Right hindlimb (tissue), 1 donor: Measurements from ENCODE around the gene ABCG1.
A peak's percentile ranks its signal among the peaks of the same experiment; 100 is the strongest.

Experiments
- DNase-seq: peaks from one replicate; pipeline ENCODE4 v3.0.0-alpha.2; 2018

ABCG1 gene

DNA sequence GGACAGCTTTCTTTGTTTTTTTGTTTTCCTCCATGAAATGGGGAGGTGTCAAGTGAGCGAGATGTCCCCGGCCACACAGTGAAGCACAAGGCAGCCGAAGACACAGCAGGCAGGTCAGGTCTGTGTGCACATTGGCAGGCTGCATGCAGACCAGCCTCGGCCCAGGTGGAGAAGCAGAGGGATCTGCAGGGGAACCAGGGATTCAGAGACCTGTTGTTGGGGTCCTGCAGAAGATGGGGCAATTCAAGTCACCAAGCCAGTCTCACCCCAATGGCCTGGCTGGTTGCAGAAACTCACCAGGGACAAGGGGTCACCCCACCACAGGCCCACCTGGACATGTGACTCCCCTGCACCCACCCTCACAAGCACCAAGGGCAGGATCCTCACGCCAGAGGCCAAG is 4.0 kb upstream of the ABCG1 start:
- DNase-seq = no peak

DNA sequence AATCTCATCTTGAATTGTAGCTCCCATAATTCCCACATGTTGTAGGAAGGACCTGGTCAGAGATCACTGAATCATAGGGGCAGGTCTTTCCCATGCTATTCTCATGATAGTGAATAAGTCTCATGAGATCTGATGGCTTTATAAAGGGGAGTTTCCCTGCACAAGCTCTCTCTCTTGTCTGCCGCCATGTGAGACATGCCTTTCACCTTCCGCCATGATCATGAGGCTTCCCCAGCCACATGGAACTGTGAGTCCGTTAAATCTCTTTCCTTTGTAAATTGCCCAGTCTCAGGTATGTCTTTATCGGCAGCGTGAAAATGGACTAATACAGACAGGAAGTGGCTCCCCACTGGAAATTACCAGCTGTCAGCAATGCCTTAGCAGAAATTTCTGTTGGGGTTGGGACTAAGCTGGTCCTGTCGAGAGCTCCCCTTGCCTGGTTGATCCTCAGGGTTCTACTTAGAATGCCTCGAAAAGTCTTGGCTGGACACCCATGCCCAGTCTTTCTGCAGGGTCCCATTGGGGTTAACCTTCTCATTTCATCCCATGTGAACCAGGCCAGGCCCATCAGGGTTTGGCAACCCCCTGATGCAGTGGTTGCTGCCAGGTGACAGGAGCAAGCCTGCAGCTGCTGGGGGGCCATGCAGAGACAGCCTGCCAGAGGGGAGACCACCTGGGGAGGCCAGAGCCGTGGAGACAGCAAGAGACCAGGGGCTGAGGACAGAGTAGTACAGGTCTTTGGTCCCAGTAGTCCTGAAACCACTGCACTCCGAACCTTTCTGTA is 2.8 kb upstream of the ABCG1 start:
- DNase-seq = no peak

DNA sequence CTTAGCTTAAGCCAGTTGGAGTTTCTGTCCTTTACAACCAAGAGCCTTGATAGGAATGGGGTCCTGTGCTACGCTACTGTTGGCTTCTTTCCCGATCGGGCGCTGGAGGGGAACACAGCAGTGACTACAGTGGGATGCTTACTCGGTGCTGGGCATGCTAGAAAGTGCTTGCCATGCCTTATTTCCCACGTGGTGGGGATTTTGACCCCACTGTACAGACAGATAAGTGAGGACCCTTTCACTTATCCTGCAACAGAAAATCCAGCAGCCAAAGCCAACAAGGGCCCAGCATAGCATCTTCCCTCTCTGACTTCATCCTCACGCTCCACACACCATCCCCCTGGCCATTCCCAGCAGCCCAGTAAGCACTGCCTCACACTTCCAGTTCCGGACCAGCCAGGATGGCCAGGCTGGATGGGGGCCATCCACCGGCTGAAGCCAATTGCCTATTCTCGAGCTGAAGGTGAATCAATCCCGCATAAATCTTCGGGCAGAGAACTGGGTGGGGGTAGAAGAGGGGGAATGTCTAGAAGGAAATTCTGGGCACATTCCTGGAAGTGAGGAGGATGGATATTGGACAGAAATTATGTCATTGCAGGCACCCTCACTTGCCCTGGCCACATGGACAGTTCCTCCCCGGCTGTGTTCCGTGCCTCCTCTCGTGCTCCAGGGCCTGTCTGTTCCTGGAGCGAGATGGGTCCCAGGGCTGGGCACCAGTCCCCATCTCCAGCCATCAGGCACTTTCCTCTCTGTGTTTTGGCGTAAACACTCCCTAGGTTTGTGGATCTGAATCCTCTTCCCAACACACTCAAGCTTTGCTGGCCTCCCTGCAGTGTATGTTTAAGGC is 2.0 kb upstream of the ABCG1 start:
- no peak for DNase-seq

DNA sequence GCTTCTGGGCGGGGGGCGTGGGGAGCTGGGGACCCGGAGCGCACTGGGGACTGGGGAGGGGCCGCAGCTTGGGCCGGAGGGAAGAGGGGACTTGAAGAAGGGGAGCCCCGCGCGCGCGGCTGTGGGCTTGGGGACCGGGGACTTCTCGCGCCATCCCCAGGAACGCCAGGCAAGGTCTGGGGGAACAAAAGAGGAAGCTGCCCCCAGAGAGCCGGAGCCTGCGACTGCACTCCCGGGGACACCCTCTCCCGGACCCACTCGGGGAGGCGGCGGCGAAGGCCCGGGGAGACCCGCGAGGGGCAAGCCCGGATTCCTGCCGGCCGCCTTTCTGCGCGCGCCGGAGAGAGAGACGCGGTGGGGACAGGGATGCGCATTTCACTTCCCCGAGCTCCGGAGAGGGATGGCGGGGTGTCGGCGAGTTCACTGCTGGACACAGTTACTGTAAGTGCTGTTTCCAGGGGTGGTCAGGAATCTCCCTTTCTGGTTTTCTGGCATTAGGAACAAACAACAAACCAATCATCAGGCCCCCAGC is 732 bp downstream of the ABCG1 start:
- DNase-seq = peak; percentile 50

DNA sequence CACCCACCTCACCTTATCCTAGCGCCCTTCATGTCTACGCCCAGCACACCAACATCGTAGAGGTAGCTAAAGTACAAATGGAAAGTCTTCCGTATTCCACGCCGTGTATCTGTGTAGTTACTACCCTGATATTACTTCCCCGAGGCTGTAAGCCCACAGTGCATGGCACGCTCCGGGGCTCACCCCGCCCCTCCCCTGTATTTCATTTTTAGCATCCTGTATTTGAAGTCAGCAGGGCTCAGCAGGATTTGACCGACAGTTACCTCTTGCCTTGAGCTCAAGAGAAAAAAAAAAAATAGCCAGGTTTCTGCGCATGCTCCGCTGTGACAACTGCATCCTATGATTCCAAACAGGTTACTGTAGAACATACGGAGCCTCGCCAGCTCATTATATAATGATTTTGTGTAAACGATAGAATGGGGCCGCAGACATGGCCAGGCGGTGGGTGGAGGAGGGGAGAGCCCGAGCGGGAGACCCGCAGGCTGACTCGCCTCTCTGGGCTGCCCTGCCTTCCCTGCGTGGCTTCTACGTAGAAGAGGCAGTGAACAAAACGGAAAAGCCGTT is 1.3 kb downstream of the ABCG1 start:
- DNase-seq = peak; percentile 68

DNA sequence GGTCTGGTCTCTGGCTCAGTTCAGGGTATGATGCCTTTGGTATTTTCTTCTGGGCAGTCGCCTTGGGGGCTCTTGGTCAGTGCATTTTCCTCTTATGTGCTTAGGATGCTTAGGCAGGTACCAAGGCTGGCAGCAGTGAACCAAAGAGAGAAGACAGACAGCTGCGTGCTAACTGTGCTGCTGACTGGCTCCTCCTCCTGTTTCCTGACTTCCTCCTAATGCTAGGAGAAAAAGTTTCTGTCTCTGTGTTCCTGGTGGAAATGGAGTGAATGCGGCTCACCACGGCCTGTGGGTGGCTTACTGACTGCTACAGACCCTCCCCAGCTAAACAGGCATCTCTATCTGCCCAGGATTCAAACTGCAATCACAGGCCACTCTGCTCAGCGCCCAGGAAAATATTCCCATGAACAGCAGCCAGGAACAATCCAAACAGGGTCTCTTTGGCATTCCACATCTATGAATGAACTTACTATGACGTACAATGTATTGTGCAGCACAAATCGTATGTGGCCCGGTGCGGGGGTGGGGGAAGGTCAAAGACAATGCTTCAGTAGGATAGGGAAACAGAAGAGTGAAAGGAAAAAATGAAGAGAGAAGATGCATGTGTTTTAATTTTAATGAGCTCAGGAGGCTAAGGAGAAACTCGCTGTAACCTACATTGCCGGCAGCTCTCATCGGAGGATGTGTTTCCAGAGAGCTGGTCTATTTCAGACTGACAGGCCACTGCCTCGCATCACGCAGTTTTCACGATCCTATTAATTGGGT is 2.8 kb downstream of the ABCG1 start:
- peak; percentile 48 for DNase-seq

DNA sequence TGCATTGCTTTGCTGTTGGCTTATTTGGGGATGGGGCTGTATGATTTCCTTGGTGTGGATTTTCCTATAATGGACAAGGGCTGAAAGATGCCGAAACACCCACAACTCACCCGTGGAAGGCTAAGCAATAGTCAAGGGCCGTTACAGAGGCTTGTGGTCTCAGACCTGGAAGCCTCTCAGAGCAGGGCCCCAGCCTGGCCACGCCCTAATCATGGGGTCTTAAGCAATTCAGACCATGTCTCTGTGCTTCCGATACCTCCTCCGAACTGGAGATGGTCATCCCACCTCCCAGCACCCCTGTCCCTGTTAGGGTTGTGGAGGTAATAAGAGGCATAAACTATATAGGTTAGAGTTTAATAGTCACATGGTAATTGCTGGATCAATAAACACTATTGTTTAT is 3.4 kb downstream of the ABCG1 start:
- no peak for DNase-seq

DNA sequence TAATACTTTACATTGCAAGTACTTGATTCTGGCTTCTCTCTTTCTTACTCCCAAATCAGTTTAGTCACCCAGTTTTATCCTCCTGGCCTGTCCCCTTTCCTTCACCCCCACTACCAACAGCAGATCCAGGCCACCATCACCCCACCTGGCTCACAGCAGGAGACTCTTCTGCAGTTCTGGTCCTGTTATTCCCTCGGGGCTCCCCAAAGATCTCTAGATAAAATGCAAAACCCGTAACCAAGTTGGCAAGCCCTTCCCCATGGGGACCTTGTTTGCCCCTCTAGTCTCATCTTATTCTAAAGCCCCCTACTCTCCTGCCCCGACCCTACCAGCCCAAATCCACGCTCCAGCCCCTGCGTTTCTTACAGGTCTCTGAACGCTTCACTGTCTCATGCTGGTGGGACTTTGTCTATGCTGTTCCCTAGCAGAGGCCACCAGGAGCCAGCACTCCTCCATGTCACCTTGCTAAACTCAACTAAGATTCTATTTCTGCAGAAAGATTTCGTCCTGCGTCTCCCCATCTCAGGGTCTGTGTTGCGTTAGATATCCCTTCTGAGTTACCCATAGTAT is 4.0 kb downstream of the ABCG1 start:
- DNase-seq = no peak

DNA sequence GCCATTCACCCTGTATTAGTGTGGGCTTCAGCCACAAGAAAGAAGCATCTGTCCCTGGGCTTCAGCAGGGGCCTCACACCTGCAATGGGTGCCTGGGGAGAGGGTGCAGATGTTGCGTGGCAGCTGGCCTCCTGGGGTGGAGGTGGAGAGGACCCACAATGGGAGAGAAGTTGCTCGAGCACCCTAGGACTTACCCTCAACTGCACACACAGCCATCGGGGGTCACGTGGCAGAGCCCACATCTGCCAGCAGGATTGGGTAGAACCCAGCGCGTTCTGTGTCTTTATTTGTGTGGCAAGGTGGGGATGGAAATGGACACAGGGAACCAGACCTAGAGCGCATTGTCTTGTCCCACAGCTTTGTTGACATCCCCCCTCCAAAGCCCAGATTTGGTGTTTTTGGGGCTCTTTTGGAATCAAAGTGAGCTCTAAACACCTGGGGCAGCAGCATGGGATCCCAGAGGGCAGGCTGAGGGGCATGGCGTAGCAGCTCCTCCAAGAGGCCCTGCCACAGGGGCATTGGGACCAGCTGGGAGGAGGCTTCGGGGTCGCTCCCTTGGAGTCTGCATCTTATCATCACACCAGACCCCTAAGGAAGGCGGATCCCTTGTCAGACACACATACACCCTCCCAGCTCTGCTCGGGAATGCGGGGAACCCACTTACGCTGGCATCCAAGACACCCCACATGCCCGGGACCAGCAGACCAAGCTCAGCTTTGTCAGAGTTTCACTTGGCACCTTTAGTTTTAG is 5.1 kb downstream of the ABCG1 start:
- DNase-seq = no peak

DNA sequence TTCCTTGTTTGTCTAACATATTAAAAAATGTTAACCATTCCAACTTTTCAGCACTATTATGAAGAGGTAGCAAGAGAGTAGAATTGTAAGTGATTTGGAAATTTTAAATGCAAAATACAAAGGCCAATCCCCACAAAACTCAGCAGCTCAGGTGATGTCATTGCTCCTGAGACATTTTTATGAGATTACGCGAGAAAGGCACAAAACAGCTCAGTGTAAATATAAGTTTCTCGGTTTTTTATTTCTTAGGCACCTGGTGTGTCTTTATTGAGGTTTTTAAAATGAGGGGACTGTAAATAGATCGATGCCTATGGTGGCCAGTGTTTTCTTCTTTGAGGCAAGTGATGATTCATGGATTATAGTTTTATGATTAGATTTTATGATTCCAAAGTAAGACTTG is 6.1 kb downstream of the ABCG1 start:
- DNase-seq = no peak

DNA sequence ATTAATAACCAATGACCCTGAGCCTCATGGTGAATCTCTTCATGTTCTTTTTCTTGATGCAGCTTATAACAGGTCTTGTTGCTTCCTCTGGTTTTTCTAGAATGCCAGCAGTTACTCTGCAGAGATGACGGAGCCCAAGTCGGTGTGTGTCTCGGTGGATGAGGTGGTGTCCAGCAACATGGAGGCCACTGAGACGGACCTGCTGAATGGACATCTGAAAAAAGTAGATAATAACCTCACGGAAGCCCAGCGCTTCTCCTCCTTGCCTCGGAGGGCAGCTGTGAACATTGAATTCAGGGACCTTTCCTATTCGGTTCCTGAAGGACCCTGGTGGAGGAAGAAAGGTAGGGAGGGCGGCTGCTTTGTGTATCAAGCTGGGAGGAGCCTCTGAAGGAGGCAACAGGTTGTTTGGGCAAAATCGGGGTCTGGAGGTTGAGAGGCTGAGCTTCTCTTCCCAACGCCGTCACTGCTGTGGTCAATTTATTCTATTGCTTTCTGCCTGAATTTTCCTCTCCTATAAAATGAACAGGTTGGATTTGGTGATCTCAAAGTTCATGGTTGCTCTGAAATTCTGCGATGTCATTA is 6.7 kb downstream of the ABCG1 start:
- no peak for DNase-seq

DNA sequence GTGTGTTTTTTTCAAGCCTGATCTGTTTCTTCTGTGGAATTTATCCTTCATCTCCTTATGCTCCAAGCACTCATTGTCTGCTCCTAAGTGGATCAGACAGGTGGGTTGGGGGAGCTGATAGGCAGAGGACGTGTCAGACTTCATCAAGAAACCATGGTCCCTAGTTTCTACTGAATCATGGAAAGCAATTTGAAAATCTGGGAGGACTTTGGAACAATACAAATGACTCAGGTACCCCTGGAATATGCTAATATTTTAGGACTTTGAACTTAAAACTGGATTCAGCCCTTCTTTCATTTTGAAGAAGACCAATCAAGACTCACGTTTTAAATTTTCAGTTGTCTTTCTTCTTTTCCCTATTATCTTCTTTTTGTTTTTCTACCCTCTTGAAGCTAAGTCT is 7.7 kb downstream of the ABCG1 start:
- no peak for DNase-seq

DNA sequence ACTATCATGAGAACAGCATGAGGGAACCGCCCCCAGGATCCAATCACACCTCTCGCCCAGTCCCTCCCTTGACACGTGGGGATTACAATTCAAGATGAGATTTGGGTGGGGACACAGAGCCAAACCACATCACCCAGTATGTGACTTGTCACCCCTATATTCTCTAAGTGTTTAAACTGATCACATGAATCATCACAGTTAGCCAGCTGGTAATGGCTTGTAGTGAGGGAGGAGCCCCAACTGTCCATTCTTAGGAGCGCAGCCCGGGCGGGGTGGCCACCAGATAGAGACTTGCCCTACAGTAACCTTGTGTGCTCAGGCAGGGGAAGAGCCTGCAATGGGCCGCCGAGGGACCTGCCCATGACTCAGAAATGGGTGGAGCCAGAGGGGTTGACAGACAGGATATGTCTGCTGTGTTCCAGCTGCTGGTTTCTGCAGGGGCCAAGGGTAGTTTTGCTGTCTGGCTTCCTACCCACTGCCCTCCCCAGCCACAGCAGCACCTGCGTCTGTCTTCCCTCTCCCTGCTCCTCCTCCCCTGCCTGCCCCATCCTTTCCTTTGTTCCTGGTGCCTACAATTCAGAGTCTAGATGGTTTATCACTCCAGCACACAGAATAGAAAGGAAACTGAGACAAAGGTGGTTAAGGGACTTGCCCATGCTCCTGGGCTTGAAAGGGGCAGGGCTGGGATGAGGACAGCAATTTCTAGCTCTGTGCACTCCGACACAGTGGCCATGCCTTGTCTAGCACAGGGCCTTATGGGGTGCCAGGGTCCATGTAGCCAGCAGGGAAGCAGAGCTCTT is 9.2 kb downstream of the ABCG1 start:
- DNase-seq = peak; percentile 82

DNA sequence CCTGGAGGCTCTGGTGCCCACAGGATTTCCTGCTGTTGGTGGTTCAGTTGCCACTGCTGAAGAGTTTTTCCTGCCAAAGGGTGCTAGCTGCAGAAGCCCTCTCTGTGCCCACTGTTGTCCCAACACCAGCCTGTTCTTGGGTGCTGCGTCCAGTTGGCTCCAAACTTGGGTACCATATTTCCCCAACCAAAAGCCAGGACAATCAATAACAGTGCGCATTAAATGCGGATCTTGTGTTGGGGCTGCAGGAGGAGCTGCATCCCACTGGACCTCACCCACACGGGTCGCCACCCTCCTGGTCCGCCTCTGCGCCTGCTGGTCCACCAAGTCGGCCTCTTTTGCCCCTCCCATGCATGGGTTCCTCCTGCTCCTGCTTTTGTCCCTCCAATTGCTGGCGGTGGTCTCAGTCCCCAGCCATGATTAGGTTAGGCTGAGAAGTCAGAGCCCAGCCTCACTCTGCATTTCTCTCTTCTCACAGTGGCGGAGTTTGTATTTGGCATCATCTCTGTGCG is 9.8 kb downstream of the ABCG1 start:
- no peak for DNase-seq

DNA sequence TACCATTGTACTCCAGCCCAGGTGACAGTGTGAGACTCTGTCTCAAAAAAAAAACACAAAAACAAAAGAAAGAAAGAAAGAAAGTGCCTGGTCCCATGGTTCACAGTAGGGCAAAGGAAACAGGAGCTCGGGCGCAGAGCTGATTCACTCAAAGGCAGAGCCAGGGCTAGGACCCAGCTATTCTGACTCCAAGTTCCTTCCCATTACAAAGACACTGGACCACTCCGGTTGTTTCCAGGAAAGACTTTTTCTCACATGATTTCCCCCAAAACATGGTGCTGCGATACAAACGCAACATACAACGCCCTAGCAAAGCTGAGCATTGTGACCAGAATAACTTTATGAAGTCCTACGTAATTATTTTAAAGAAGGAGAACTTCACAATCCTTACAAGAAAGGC is 10.7 kb downstream of the ABCG1 start:
- no peak for DNase-seq

DNA sequence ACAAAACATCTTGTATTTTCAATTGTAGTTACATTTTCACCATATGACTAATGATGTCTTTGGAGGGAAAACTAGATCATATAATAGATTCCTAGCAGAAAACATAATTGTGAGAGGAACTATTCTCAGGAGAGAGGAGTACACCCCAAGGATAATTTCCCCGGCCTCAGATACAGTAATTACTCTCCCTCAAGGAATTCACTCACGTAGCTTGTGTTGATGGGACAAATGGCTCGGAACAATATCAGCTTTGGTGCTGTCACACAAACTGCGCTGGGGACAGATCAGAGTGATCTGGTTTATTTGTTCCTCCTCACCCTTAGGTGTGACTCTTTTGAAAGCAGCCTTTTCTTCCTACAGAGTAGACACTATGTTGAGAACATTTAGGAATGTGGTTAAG is 11.2 kb downstream of the ABCG1 start:
- DNase-seq = no peak

DNA sequence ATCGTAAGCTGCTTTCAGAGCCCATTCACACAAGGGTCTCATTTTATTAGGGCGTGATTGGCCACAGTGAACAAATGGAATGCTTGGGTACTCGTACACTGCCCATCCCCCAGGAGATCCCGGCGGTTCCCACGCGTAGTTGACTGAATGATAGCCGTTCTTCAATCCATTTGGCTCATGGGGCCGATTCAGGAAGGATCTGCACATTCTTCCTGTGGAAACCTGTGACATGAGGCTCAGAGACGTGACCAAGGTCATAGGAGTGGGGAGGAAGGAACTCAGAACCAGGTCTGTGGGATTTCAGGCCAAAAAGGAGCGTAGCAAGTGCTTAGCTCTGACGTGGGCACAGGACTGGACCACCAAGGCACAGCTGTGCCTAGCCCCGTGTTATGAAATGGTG is 11.7 kb downstream of the ABCG1 start:
- no peak for DNase-seq

DNA sequence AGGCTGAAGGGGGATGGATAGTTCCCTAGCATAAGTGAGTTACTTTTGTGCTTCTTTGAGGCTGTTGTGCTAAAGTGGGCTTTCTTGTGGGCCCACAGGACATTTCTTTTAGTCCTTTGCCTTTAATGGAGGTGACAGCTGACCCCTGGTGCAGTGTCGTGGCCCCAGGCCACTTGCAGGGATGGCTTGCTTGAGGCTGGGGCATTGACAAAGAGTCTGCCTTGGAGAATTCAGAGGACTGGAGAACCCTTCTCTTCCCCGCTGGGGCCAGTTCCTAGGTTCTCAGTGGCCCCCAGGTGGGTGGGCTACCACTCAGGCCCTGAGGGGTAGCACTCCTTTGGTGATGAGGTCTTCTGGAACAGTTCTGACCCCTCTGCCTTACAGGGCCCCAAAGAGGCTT is 12.8 kb downstream of the ABCG1 start:
- DNase-seq = no peak

DNA sequence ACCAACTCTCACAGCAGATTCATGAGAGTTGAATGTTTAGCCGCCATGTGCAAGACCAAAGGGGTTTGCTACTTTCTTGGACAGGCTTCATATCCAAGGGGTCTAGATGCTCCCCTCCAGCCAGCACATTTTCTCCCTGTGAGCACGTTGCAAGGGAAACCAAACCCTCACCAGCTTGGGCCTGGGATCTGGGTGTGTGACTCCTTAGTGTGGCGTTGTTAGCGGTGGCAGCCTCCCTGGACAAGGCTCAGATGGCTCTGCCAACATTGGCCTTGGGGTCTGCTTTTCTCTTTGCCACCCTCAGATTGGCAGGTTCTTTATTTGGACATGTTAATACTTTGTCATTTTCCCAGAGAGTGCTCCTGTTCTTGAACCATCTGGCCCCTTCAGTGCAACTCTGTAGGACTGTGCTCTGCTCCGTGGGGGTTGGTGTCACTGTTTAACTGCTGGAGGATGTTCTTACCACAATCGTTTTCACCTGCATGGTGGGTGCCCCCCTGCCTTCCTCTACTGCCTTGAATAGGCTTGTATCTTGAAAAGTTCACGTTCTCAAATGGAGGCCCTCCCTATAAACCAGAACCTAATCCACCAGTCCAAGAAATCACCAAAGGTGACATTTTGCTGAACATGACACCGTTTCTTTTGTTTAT is 13.4 kb downstream of the ABCG1 start:
- no peak for DNase-seq
